ENCODE results near the gene SYTL1.

The SYTL1 gene

GRCh38 chr1:27368869-27369582 is 27.2 kb downstream of the SYTL1 start:
- peak; percentile 46 for DNase-seq (ENCODE audit: low read depth)
- TF ChIP-seq CTCF (IDR thresholded peaks at IDR 0.05; ENCODE audit: low read length, missing control alignments), result peak; percentile 36
- H3K4me3 ChIP-seq (replicated peaks; ENCODE audit: low read depth, low read length), result no peak overlapping the region

GRCh38 chr1:27372022-27372807 is 30.4 kb downstream of the SYTL1 start:
- no peak for DNase-seq (ENCODE audit: low read depth)
- no peak overlapping the region for H3K4me3 ChIP-seq (replicated peaks; ENCODE audit: low read depth, low read length)
- no peak for TF ChIP-seq CTCF (IDR thresholded peaks at IDR 0.05; ENCODE audit: low read length, missing control alignments)

- peak; percentile 42 for TF ChIP-seq CTCF (IDR thresholded peaks at IDR 0.05; ENCODE audit: low read length, missing control alignments)
- H3K4me3 ChIP-seq (replicated peaks; ENCODE audit: low read depth, low read length), result no peak overlapping the region
Observed at GRCh38 chr1:27372808-27373690, 31.2 kb downstream of the SYTL1 start.

GRCh38 chr1:27374362-27375086 is 32.7 kb downstream of the SYTL1 start, which contains the start of gene FCN3:
TSS of gene FCN3 (minus strand) at chr1:27374824. CDS start at chr1:27374818, 6 bp downstream.
- no peak for TF ChIP-seq CTCF (IDR thresholded peaks at IDR 0.05; ENCODE audit: low read length, missing control alignments)
- no peak within 1 kb of the TSS for H3K4me3 ChIP-seq (replicated peaks; ENCODE audit: low read depth, low read length)

More at GRCh38 chr1:27372808-27373690, 31.2 kb downstream of the SYTL1 start:
- no peak for DNase-seq (ENCODE audit: low read depth)

GRCh38 chr1:27377760-27378495 is 36.1 kb downstream of the SYTL1 start:
- no peak for DNase-seq (ENCODE audit: low read depth)
- no peak overlapping the region for H3K4me3 ChIP-seq (replicated peaks; ENCODE audit: low read depth, low read length)
- TF ChIP-seq CTCF (IDR thresholded peaks at IDR 0.05; ENCODE audit: low read length, missing control alignments), result no peak

More at GRCh38 chr1:27374362-27375086, 32.7 kb downstream of the SYTL1 start, which contains the start of gene FCN3:
- no peak for DNase-seq (ENCODE audit: low read depth)
